NCI-H510A (cell line): ENCODE data around the gene TNRC6C.
"Not testable (repeated sequence)": the region's sequence is repeated elsewhere in the genome, so short reads cannot be mapped to it uniquely, and the experiment has no call there.

Source experiments
- DNase-seq: peaks from one replicate; lab custom pipeline; 2025; lab: John Stamatoyannopoulos, UW

The TNRC6C gene

GRCh38 chr17:77963441-77963840 lies 4.9 kb downstream of the TNRC6C start:
- DNase-seq: peak; percentile 47

GRCh38 chr17:77965352-77965751 lies 6.8 kb downstream of the TNRC6C start:
- no peak for DNase-seq

DNA sequence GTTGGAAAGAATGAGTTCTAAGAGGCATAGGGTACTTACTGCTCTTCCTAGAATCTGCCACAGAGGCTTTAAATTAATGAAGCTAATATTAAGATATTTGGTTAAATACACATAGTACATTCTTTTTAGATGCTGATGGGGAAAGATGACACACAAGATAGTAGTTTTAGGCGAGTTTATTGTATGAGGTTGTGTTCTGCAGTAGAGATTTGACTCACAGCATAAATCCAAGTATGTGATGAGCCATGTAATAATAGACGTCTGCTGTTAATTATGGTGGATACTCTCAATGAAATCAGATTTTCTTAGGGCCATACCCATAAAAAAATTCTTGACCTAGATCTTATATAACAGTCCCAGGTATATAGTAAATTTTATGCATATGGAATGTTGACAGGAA lies 8.0 kb downstream of the TNRC6C start:
- DNase-seq: no peak

- DNase-seq: no peak
Measured at GRCh38 chr17:77968788-77969187, 10.3 kb downstream of the TNRC6C start.

- DNase-seq: not testable (repeated sequence)
Measured at GRCh38 chr17:77972271-77972670, 13.8 kb downstream of the TNRC6C start.

DNA sequence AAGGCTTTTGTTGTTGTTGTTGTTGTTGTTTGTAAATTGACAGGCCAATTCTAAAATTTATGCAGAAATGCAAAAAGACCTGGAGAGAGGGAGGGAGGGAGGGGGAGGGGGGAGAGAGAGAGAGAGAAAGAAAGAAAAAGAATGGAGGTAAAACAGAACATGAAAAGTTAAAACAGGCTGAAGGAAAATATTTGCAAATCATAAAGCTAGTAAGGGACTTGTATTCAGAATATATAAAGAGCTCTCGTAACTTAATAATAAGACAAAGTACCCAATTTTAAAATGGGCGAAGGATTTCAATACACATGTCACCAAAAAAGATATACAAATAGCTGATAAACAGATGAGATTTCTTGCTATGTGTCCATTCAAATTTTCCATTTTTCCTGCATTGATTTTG lies 15.4 kb downstream of the TNRC6C start:
- no peak for DNase-seq

- no peak for DNase-seq
Measured at GRCh38 chr17:77974396-77974795, 15.9 kb downstream of the TNRC6C start.

DNA sequence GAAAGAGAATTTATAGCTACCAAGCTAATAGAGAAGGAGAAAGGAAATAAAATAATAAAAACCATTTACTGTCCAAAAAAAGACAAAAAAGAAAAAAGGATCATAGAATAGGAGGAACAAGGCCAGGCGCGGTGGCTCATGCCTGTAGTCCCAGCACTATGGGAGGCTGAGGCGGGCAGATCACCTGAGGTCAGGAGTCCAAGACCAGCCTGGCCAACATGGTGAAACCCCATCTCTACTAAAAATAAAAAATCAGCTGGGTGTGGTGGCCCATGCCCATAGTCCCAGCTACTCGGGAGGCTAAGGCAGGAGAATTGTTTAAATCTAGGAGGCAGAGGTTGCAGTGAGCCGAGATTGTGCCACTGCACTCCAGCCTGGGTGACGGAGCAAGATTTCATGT lies 23.9 kb downstream of the TNRC6C start:
- DNase-seq: not testable (repeated sequence)

DNA sequence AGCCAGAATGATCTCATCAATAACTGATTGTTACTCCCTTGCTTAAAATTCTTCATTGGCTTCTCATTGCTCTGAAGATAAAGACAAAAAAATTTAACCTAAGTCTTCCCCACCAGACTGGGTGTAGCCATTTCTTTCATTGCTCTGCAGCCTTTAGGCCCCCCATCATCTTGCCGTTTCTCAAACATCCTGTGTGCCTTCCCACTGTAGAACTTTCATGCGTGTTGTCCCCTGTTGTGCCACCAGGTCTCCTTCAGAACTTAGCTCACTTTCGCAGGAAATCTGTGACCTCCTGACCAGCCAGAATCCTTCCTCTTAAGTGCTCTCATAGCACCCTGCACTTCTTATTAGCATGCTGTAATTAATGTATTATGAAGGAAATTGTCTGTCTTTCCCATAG lies 31.8 kb downstream of the TNRC6C start:
- DNase-seq: no peak

GRCh38 chr17:77993735-77994134 lies 35.2 kb downstream of the TNRC6C start:
- DNase-seq: not testable (repeated sequence)

DNA sequence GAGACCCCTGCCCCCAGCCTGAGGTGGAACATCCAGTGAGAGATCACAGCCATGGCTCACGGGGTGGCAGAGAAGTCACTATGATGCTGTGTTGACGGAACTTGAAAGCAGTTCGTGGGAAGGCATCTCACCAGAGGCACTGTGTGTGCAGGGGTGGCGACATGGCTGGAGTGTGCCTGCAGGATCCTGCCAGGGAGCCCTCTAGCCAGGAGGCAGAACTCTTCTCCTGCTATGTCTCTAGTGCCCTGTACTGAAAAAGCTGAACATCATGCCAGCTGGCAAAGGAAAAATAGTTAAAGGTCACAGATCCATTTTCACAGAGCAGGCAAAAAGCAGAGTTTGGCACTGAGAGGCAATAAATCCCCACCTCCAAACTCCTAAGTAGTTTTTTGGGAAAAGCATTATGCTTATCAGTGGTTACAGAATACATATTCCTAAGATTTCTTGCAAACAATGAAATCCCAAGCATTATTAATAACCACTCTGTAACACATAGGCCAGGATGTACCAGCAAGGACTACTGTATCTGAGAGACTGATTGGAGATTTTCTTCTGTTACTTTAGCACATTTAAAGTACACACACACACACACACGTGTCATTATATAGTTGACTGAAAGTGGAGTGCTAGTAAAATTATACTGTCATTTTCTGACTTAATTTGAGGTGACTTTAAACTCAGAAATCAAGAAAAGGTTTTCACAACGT lies 36.8 kb downstream of the TNRC6C start:
- no peak for DNase-seq

DNA sequence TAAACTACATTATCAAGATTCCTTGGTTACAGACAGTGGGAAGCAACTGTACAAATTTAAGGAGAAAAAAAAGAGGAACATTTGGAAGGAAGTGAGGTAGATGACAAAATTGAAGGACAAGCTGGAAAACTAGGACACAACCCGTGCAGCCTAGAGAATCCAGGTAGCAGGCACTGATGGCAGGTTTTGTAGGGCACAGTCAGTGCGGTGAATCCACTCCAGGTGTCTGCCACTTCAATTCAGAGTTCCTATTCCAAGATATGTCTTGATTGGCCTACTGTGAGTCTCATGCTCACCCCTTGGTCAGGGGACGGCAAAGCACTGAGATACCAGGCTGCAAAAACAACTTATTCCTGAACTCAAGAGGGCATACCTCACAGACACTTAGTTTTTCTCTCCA lies 37.8 kb downstream of the TNRC6C start:
- DNase-seq: no peak

DNA sequence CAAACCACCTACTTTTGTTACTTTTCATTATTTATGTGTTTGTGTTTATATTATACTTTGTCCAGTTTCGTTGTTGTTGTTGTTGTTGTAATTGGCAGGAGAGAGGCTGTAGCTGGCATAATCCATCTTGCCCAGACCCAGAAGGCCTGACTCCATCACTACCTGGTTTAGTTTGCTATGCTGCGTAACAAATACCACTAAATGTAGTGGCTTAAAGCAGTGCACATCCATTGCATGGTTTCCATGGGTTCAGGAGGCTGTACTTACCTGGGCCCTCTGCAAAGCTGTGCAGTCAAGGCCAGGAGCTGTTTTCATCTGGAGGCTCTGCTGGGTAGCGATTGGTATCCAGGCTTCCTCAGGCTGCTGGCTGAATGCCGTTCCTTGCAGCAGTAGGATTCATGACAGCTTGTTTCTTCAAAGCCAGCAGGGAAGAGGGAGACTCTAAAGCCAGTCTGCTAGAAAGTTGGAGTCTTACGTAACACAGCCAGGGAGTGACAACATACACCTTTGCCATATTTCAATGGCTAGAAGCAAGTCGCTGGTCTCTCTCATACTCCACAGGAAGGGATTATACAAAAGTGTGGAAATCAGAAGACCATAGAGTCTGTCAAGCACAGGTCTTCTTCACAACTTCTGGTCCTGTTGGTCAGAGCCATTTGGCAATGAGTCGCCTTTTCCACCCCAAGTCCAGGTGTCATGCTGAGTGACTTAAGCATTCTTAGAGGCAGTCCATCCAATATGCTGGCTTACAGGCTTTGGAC lies 41.1 kb downstream of the TNRC6C start:
- DNase-seq: no peak

DNA sequence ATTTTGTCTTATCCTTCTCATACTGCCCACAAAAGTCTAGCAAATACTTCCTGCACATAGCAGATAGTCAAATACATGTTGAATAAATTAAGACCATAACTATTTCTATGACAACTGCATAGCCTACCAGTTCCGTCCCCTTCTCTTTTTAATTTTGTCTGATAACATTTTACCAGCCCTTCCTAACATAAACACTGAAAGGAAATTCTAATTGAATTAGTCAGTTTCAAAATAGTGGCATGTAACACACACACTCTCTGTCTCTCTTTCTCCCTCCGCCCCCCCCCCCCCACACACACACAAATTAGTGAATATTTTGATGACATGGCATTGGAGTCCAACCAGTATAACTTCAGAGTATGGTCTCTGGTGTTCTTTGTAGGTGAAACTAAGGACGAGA lies 41.8 kb downstream of the TNRC6C start:
- DNase-seq: no peak

DNA sequence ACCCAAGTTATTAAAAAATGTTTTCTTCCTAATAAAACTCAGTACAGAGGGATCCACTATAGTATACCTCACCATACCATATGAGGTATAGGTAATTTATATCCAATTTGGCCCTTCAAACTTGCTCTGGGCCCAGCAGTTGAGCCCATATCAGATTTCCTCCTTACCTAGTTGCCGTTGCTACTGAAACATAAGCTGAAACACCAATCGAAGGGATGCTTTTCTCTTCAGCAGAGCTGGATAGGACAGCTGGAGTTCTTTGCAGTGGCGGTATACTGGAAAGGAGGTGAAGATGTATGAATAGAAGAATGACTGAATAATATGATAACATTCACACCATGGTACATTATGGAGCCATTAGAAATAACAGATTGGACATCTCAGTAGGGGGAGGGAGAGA lies 42.7 kb downstream of the TNRC6C start:
- DNase-seq: peak; percentile 48

DNA sequence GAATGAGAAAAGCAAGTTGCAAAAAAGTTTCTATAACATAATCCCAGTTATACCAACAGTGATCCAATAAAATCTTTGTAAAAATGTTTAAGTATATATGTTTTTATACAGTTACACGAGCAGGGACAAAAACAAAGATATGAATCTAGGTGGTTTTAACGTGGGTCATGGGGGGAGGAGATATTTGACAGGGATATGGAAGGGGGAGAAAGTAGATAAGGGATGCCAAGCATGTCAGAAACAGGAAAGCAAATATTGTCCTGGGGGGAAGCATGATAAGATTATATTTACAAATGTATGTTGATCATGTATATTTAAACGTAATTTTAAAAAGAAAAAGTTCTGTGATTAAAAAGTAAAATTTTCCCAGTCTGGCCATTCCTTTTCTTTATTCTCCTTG lies 43.1 kb downstream of the TNRC6C start:
- no peak for DNase-seq

DNA sequence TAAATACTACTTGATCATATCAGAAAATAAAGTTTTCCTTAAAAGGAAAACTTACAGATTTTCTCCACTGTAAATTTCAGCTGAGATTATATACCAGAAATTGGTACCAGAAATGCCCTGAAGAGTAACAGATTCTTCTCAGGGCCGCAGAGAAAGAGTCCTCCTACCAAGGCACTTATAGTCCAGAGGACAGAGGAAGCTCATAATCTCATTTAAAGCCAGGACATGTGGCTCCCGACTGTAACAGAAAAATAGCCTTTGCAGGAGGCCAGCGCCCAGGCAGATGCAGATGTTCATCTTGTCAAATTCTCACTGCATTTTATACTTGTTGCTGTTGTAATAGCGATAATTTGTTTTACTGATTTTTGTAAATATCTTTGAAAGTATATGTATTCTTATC lies 43.7 kb downstream of the TNRC6C start:
- no peak for DNase-seq

GRCh38 chr17:78005452-78006171 lies 47.1 kb downstream of the TNRC6C start:
- no peak for DNase-seq

GRCh38 chr17:78006338-78006737 lies 47.8 kb downstream of the TNRC6C start:
- DNase-seq: no peak

- no peak for DNase-seq
Measured at GRCh38 chr17:78007647-78008046, 49.1 kb downstream of the TNRC6C start.

DNA sequence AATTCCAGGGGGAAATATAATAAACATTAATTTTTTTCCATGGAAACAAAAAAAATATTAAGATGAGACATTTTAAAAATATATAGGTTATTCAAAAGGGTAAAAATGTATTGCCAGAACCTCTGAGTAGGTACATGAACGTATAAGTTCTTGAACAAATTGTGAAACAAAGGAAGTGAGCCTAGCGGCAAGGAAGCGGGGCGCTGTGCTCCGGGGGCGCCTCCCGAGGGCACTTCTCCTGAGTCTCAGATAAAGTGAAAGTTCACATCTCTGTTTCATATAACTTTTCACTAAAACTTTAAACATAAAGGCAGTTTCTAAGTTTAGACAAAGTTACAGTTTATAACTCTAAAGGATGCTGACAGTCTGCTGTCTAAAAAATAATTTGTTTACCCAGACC lies 52.3 kb downstream of the TNRC6C start:
- no peak for DNase-seq

GRCh38 chr17:78012428-78012827 lies 53.9 kb downstream of the TNRC6C start:
- no peak for DNase-seq
